HepG2 (cell line): ENCODE measurements around the gene WWTR1. TPM values are rescaled to one million over a fixed set of nuclear protein-coding genes. Genes with fewer than 3 reads are reported as not detected.

Source experiments
- ATAC-seq: fragments of 200-7000 bp; cut with Tn5 transposase; 3 replicates; pipeline ENCODE4 v1.9.1; 2020; ENCODE audit warnings: mild to moderate bottlenecking, moderate library complexity
- BruUV-seq: library from RNA; stranded (reverse); fragments of 400-500 nt; replicated peaks from 2 replicates; lab custom pipeline; 2021; lab: Mats Ljungman, UMichigan
- CTCF ChIA-PET: fragments of 300-600 bp; formaldehyde crosslinking; extraction: SDS; loops from one replicate; lab custom pipeline; 2021; ENCODE audit warnings: low total read pairs, inconsistent platforms, low intra/inter-chr PET ratio; lab: Yijun Ruan, JAX
- POLR2A ChIA-PET: fragments of 350-600 bp; sonication (Branson Sonifier 250); formaldehyde crosslinking; loops from one replicate; lab custom pipeline; 2020; ENCODE audit warnings: antibody characterized with exemption, inconsistent platforms; lab: Yijun Ruan, JAX
- DNase-seq: peaks from one replicate; pipeline ENCODE4 v3.0.0-alpha.2; 2015; ENCODE audit warnings: low spot score
- FAIRE-seq: peaks from 3 replicates; lab custom pipeline; 2011; peaks lifted over from hg19 to GRCh38; lab: Jason Lieb, UNC
- H2AFZ ChIP-seq: one replicate; pipeline ENCODE4 v1.6.1; 2011; ENCODE audit warnings: low read length, inconsistent platforms
- H3K27ac ChIP-seq: fragments of 300-600 bp; 3 replicates; pipeline ENCODE4 v1.8.0; 2011; ENCODE audit warnings: mixed run types, mild to moderate bottlenecking, mixed read lengths, low read length, inconsistent platforms; ENCODE audit not compliant: insufficient read depth; ENCODE audit errors: extremely low read length
- H3K27me3 ChIP-seq, 2 experiments: fragments of 200-600 bp in 1 of 2; 2 replicates in 1 of 2; 3 replicates in 1 of 2; pipeline versions ENCODE4 v1.6.0 to v1.8.0; 2011; ENCODE audit warnings: low read length in 2 of 2, mild to moderate bottlenecking in 2 of 2, moderate library complexity in 2 of 2, inconsistent platforms in 1 of 2; ENCODE audit not compliant: insufficient read depth in 2 of 2, control insufficient read depth in 1 of 2
- H3K36me3 ChIP-seq, 2 experiments: fragments of 200-600 bp in 1 of 2; replicated peaks in 1 of 2; 2 replicates in 1 of 2; 3 replicates in 1 of 2; pipeline versions ENCODE4 v1.5.1 to v1.8.0; 2011; ENCODE audit warnings: low read length in 2 of 2, inconsistent platforms in 1 of 2; ENCODE audit not compliant: insufficient read depth in 2 of 2, control insufficient read depth in 1 of 2
- H3K4me1 ChIP-seq: 2 replicates; pipeline ENCODE4 v1.5.1; 2012; ENCODE audit warnings: low read length, inconsistent platforms; ENCODE audit not compliant: insufficient read depth
- H3K4me2 ChIP-seq: 2 replicates; pipeline ENCODE4 v1.6.0; 2011; ENCODE audit warnings: low read depth, low read length, inconsistent platforms
- H3K4me3 ChIP-seq, 3 experiments: fragments of 200-600 bp in 1 of 3; sonication (generic), shearing (Covaris generic) in 1 of 3; replicated peaks in 1 of 3; 2 replicates each; pipeline ENCODE4 v1.5.1; 2011 to 2016; ENCODE audit warnings: low read length in 3 of 3, inconsistent platforms in 2 of 3, low read depth in 2 of 3, mild to moderate bottlenecking in 2 of 3, control low read depth in 1 of 3, mixed read lengths in 1 of 3; ENCODE audit not compliant: insufficient read depth in 1 of 3
- H3K79me2 ChIP-seq: one replicate; pipeline ENCODE4 v1.6.1; 2011; ENCODE audit warnings: low read length, inconsistent platforms; ENCODE audit not compliant: insufficient read depth
- H3K9ac ChIP-seq: 2 replicates; pipeline ENCODE4 v1.6.0; 2011; ENCODE audit warnings: mild to moderate bottlenecking, low read depth, low read length, inconsistent platforms; ENCODE audit not compliant: insufficient read depth
- H3K9me3 ChIP-seq: 2 replicates; pipeline ENCODE4 v1.5.1; 2012; ENCODE audit warnings: mild to moderate bottlenecking, low read length
- H4K20me1 ChIP-seq: 2 replicates; pipeline ENCODE4 v1.6.0; 2011; ENCODE audit warnings: inconsistent platforms, mild to moderate bottlenecking, low read length, moderate library complexity; ENCODE audit not compliant: insufficient read depth
- MAFF ChIP-seq: IDR thresholded peaks from 2 replicates; pipeline ENCODE4 v1.6.1; 2011; ENCODE audit warnings: low read depth, low read length, improper control_type of control experiment
- MAFK ChIP-seq, 2 experiments: IDR thresholded peaks in 1 of 2; conservative IDR thresholded peaks in 1 of 2; 2 replicates each; pipeline ENCODE4 v1.6.1; 2011; ENCODE audit warnings: improper control_type of control experiment in 2 of 2, low read length in 2 of 2
- SP2 ChIP-seq: sonication (generic); formaldehyde crosslinking; IDR thresholded peaks from 2 replicates; pipeline ENCODE4 v1.5.1; 2020; ENCODE audit warnings: mild to moderate bottlenecking, missing genetic modification reagents
- SRSF4 ChIP-seq: fragments of 200-400 bp; formaldehyde crosslinking; IDR thresholded peaks from one replicate; pipeline ENCODE4 v1.6.1; 2018; ENCODE audit warnings: mild to moderate bottlenecking, low read depth, low read length, moderate library complexity; ENCODE audit not compliant: poor library complexity, severe bottlenecking
- WGBS: methylation state at CpG from one replicate; pipeline ENCODE4 v1.1.6; 2017; ENCODE audit warnings: low lambda C conversion rate; 5-methylcytosine and 5-hydroxymethylcytosine counted together
- in situ Hi-C: cut with HindIII; loops from 2 replicates; pipeline ENCODE4 v1.10.0; 2017; ENCODE audit warnings: low pct_unique_long_range_greater_than_20kb; ENCODE audit not compliant: extremely low pct_ligation_motif_present
- intact Hi-C: fragments of 100-400 bp; cut with micrococcal nuclease; formaldehyde crosslinking; loops from one replicate; pipeline ENCODE4 v1.10.0; 2022; ENCODE audit not compliant: unreplicated experiment
- polyA plus RNA-seq, 8 experiments: library from polyadenylated mRNA; depleted of rRNA in 3 of 8; stranded (reverse) in 7 of 8; unstranded in 1 of 8; fragments of >200 nt; fragmentation: Illumina TruSeq in 4 of 8; extraction: Trizol in 4 of 8; gene quantifications; 2 replicates each; pipeline versions ENCODE4 v1.2.1 to v1.2.3, GENCODE V29; 2011 to 2016; ENCODE audit warnings: low read depth in 4 of 8, missing spikeins in 1 of 8, mixed read lengths in 1 of 8; ENCODE audit not compliant: insufficient read depth in 1 of 8
- total RNA-seq, 5 experiments: library from RNA; depleted of rRNA; stranded (reverse); fragments of >200 nt; fragmentation: Illumina TruSeq; extraction: Trizol; gene quantifications; 2 replicates each; pipeline ENCODE4 v1.2.3, GENCODE V29; 2016; ENCODE audit warnings: low read depth in 1 of 5

WWTR1 gene
- total and polyA plus RNA-seq, 2 of the 13 experiments (the other 11 are each of a cell fraction or from before 2014, with no cell fraction given): 19.7 to 139 TPM

DNA sequence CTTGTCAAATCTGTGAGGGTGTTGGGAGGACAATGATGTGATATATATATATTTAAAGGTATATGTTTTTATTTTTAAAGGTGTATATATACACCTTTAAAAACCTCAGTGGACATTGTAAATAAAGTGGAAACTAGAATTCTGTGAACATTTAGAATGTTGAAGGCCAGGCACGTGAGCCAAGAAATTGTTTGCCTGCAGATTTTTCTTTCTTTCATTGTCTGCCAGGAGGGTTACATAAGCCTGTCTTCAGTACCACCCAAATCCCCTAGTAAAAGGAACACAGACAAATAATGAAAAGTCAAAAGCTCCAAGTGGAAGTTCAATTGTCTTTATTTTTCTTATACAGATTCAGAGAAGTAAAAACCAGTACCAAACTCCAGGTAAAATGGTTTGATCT, 140.9 kb downstream of the WWTR1 start:
- ChIA-PET CTCF (no interaction called here), POLR2A (no interaction called here)
- H3K4me3 ChIP-seq: no peak overlapping the region
- in situ Hi-C loops: no loop called here
- no peaks in the 10 kb centered on the region for H3K9me3 ChIP-seq
- H3K4me2 ChIP-seq: no peak overlapping the region
- FAIRE-seq: no peak
- peaks cover 9% of the 10 kb centered on the region; the same call in 1 of the 2 replicates for H3K4me1 ChIP-seq
- no peaks in the 10 kb centered on the region for H4K20me1 ChIP-seq
- no peak for DNase-seq
- H3K79me2 ChIP-seq: no peaks in the 10 kb centered on the region
- WGBS: 97% methylated on average over 1 of the region's 1 CpG
- no TSS peak for BruUV-seq
- H3K36me3 ChIP-seq: peaks cover 12 to 37% of the 10 kb centered on the region in 2 experiments
- TF ChIP-seq SRSF4: no peak
- H3K27ac ChIP-seq: no peak overlapping the region
- H2AFZ ChIP-seq: no peak overlapping the region
- H3K9ac ChIP-seq: no peak overlapping the region
- no peak for ATAC-seq
- intact Hi-C loops: loop anchor here (10.0 kb wide), 1 partner anchor 388 kb away; no protein-coding TSS in a partner anchor
- H3K27me3 ChIP-seq: no peaks in the 10 kb centered on the region

DNA sequence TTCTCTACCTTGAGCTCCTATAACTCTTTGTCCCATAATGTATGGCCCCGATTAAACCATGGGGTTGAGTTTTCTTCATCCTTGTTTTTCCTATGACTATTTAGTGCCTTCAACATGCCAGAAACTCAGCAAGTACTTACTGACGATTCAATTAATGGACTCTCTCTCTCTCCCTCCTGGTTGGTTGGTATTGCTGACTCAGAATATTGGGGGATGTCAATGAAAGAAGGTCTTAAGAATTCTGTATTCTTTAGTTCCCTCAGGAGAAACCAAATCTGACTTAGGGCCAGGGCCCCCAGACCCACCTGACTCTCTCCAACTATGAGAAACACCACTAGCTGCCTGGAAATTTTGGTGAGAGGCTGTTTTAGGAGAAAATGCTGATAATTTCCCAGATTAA, 142.6 kb downstream of the WWTR1 start:
- intact Hi-C loops: loop anchor here (10.0 kb wide), 1 partner anchor 390 kb away; no protein-coding TSS in a partner anchor

More for the DNA sequence above, 142.6 kb downstream of the WWTR1 start:
- no peaks in the 10 kb centered on the region for H3K79me2 ChIP-seq
- in situ Hi-C loops: no loop called here
- no peak overlapping the region for H3K9ac ChIP-seq
- FAIRE-seq (no peak), ATAC-seq (no peak), DNase-seq (no peak)
- H3K27me3 ChIP-seq: no peaks in the 10 kb centered on the region
- WGBS: 90% methylated on average over 2 of the region's 2 CpGs
- POLR2A ChIA-PET: no interaction called here
- peaks cover 10% of the 10 kb centered on the region; the same call in 1 of the 2 replicates for H3K4me1 ChIP-seq
- no peaks in the 10 kb centered on the region for H3K9me3 ChIP-seq
- H3K36me3 ChIP-seq: peaks cover 6 to 22% of the 10 kb centered on the region in 2 experiments; a peak in 4 of 5 replicates
- H3K4me3 ChIP-seq: no peak overlapping the region
- CTCF ChIA-PET: no interaction called here
- H3K4me2 ChIP-seq: no peak overlapping the region
- no peak overlapping the region for H3K27ac ChIP-seq
- H4K20me1 ChIP-seq: no peaks in the 10 kb centered on the region
- no peak overlapping the region for H2AFZ ChIP-seq
- no TSS peak for BruUV-seq
- TF ChIP-seq MAFF (peak; percentile 59; the same call in 1 of the 2 replicates), MAFK (conservative IDR thresholded peaks at IDR 0.05 in 1 of 2, IDR thresholded peaks at IDR 0.05 in 1 of 2; ENCODE audit: low read length in 2 of 2) (peak; percentile 51 to 83), SP2 (CRISPR knock-in tag) (no peak)
